Non-pigmented ciliary epithelial cell (primary cell): Measurements from ENCODE around the gene WFDC1.
"Not testable (repeated sequence)": the region's sequence is repeated elsewhere in the genome, so short reads cannot be mapped to it uniquely, and the experiment has no call there.

Source experiments
- DNase-seq: peaks from one replicate; pipeline ENCODE4 v3.0.0-alpha.2; 2010; ENCODE audit warnings: low read depth

The WFDC1 gene

GRCh38 chr16:84329016-84329415 lies 34.3 kb downstream of the WFDC1 start:
- no peak for DNase-seq

- no peak for DNase-seq
Measured at GRCh38 chr16:84329843-84330684, 35.4 kb downstream of the WFDC1 start.

GRCh38 chr16:84330685-84331050 lies 36.0 kb downstream of the WFDC1 start:
- DNase-seq: no peak

- DNase-seq: no peak
Measured at GRCh38 chr16:84331998-84332780, 37.5 kb downstream of the WFDC1 start.

GRCh38 chr16:84332975-84333684 lies 38.5 kb downstream of the WFDC1 start:
- no peak for DNase-seq

- DNase-seq: no peak
Measured at GRCh38 chr16:84334058-84334457, 39.4 kb downstream of the WFDC1 start.

- DNase-seq: no peak
Measured at GRCh38 chr16:84334482-84334881, 39.8 kb downstream of the WFDC1 start.

GRCh38 chr16:84337236-84337635 lies 42.6 kb downstream of the WFDC1 start:
- not testable (repeated sequence) for DNase-seq

GRCh38 chr16:84339311-84339710 lies 44.6 kb downstream of the WFDC1 start:
- DNase-seq: no peak

GRCh38 chr16:84339766-84340165 lies 45.1 kb downstream of the WFDC1 start:
- DNase-seq: no peak

- DNase-seq: no peak
Measured at GRCh38 chr16:84340325-84341040, 45.8 kb downstream of the WFDC1 start.

GRCh38 chr16:84341528-84342295 lies 47.0 kb downstream of the WFDC1 start:
- DNase-seq: no peak

GRCh38 chr16:84343800-84344199 lies 49.1 kb downstream of the WFDC1 start:
- not testable (repeated sequence) for DNase-seq

GRCh38 chr16:84344781-84345180 lies 50.1 kb downstream of the WFDC1 start:
- DNase-seq: no peak

GRCh38 chr16:84347161-84347560 lies 52.5 kb downstream of the WFDC1 start:
- DNase-seq: no peak

- no peak for DNase-seq
Measured at GRCh38 chr16:84348386-84348888, 53.8 kb downstream of the WFDC1 start.

- DNase-seq: no peak
Measured at GRCh38 chr16:84349862-84350684, 55.4 kb downstream of the WFDC1 start.

GRCh38 chr16:84350685-84351400 lies 56.2 kb downstream of the WFDC1 start:
- no peak for DNase-seq

GRCh38 chr16:84351630-84352029 lies 57.0 kb downstream of the WFDC1 start:
- DNase-seq: no peak
